Right forelimb (tissue), 1 donor: ENCODE measurements around the gene NINJ1.
A peak's percentile ranks its signal among the peaks of the same experiment; 100 is the strongest.

Source experiments
- DNase-seq: peaks from one replicate; pipeline ENCODE4 v3.0.0-alpha.2; 2018

NINJ1 gene

DNA sequence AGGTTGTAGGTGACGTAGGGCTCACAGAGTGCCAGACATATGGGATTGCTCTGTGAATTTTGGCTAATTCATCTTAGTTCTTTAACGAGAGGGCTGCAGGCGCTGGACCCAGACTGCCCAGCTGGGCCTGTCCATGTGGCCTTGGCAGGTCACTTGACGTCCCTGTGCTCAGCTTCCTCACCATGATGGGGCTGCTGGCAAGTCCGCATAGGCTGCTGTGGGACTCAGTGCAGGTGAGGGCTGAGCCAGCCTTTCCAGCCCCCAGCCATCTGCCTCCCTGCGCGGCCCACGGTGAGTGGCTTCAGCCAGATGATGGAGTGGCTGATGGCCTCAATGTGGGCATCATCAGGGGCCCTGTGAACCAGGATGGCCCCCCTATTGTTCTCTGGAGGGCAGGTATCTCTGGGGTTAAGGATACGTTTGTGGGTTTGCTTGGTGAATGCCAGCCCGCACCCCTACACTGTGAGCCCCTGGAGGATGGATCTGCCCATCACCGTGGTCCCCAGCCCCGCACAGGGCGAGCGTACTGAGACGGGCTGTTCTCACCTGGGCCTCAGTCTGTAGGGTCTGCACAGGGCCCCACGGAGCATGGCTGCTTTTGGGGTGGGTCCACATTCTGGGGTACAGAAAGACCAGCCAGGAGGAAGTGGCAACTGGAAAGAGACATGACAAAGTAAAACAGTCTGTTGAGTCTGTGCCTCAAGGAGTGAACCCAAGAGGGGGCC, 34.3 kb downstream of the NINJ1 start:
- DNase-seq: peak; percentile 23

DNA sequence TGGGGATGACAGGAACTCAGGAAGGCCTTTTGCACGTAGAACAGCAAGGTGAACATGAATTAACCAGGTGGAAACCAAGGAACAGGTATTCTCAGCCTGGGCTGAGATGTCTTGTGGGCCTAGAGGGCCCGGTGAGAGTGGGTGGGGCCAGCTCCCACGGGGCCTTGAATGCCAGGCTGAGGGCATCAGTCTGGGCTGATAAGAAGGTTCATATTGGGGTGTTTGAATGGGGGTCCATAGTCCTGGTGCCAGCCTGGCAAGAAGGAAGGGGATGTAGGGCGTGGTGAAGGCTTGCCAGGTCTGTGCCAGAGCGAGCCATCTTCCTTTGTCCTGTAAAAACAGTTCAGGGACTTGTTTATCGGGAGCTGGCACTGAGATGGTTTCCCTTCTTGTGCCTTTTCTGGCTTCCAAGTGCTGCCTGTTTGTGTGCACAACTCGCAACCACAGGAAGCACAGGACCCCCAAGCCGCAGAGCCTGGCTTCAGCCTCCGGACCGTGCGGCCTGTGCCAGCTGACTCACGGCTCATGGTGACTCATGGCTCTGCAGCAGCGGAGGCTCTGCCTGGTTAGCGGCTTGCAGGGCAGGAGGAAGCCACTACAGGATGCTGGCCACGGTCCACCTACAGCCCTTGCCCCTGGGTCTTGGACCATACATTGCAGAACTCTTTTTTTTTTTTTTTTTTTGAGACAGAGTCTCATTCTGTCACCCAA, 35.7 kb downstream of the NINJ1 start:
- peak; percentile 75 for DNase-seq

DNA sequence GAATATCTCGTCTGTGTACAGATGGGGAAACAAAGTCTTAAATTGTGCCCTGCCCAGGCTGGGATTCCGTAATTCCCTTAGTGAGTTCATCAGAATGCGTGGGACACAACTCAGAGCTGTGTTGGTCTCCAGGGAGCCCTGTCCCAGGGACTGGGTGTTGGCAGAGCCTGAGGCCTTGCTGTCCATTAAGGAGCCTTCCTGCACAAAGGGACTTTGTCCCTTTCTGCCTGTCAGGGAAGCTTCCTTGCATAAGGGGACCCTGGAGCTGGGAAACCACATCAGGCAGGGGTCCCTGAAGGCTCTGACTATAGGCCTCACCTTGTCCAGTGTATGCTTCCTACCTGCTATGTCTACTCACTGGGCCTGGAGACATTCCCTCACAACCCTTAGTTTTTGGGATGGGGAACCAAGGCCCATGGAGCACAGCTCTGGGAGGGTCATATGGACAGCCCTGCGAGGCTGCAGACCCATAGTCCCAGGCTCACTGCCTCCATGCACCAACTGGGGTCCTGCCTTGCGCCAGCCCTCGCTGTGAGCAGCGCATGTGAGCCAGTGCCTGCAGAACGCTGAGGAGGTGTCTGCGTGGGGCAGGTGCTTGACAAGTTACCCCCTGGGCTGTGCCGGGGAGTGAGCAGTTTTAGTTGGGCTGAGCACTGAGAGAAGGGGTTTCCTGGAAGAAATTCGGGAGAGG, 36.4 kb downstream of the NINJ1 start:
- DNase-seq: peak; percentile 43

DNA sequence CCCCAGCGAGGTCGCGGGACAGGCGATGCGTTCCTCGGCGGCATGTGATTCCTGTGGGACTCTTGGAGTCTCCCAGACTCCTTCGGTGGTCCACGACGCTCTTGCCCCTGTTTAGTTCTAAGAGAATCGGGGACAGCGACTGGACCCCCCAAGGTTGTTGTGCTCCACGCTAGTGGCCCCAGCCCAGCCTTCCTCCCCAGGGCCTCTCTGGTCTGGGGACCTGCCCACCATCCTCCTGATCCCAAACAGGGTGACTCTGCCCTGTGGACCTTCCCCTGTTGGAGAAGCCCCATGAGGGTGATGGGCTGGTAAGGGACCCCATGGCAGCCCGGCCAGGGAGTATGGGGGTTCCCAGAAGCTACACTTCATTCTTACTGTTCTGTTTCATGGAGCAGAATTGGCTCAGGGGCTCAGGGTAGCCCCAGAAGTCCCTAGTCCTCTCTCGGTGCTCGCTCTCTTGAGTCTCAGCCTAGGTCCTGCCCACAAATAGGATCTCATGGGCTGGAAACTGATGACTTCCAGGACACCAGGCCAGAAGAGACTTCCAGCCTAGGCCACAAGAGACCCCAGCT, 37.2 kb downstream of the NINJ1 start:
- peak; percentile 46 for DNase-seq

DNA sequence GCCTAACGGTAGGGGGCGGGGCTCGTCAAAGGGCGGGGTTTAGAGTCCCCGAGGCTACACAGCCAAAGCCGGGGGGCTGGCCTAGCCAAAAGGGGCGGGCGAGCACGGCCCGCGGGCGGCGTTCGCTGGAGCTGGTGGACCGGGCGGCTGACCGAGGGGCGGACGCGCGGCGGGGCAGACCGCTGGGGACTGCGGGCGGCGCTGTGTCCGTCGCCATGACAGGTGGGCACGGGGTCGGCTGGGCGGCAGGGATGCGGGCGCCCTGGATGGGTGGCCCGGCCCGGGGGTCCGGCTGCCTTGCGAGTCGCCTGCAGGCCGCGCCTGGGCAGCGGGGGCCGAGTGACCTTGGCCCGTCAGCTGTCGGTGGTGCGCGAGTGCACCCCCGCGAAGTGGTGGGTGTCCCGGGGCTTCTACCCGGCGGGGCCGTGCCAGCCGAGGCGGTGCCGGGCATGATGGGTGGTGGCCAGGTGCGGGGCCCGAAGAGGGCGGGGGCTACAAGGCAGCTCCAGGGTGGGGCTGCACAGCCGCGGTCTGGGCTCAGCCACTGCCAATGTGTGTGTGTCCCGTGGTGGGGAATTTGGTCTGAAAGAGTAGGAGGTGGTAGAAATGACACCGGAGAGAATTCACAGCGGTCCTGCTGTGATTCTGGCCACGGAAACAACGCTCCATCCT, 37.8 kb downstream of the NINJ1 start, which contains the start of gene CARD19:
TSS of gene CARD19 (plus strand) at position 87 of the 672 bp plus-strand sequence. CDS start at position 216, 129 bp downstream.
- no peak for DNase-seq

DNA sequence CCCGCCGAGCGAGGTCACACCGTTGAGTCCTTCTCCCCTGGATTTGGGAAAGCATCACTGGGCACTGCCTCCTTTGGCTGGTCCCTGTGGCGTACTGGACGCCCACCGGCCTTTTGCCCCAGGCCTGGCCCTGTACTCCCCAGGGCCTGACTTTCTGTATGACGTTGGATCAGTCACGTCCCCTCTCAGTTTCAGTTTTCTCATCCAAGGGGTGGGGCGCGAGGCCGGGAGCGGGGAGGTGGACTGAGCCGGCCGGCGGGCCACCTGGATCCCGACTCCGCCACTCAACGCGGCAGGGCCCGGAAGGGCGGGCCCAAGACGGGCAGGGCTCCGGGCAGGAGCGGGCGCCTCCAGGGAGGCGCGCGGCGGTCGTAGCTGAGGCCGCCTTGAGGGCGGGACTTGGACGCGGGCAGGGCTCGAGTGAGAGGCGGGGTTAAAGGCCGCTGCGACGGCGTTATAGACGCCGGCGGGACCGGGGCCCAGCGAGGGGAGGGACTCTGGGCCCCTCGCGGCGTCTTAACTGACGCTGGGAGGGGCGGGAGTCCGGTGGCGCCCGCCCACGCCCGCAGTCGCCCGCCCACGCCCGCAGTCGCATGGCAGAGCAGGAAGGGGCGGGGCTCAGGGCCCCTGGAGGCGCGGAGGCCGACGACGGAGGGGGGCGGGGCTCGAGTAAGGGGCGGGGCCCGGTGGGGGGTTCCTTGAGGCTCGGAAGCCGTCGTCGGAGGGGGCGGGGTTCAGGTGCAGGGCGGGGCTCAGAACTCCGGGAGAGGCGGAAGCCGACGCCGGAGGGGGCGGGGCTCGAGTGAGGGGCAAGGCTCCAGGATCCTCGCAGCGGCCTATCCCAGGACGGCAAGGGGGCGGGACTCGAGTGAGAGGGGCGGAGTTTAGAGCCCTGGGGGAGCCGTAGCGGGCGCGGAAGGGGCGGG, 38.6 kb downstream of the NINJ1 start:
- peak; percentile 100 for DNase-seq

DNA sequence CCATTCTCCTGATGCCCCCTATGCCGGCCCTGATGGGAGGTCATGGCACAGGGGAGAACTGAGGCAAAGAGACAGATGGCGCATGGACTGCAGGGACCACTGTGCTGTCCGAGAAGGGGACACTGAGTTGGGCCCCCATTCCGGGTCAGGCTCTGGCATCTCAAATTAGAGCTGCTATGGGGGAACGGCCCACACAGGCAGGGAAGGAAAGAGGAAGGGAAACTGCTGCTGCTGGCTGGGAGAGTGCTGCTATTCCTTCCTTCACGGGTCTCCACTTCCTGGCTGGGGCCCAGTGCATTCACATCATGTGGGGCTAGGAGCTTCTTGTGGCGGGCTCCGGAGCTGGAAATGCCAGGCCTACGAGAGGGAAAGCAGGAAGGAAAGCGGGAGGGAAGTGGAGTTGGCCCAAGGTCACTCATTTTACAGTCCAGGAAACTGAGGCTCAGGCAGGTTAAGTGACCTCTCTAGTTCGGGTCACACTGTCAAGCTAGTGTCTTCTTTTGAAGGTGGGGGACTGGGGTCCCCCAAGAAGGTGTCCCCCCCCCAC, 39.3 kb downstream of the NINJ1 start:
- DNase-seq: peak; percentile 66

DNA sequence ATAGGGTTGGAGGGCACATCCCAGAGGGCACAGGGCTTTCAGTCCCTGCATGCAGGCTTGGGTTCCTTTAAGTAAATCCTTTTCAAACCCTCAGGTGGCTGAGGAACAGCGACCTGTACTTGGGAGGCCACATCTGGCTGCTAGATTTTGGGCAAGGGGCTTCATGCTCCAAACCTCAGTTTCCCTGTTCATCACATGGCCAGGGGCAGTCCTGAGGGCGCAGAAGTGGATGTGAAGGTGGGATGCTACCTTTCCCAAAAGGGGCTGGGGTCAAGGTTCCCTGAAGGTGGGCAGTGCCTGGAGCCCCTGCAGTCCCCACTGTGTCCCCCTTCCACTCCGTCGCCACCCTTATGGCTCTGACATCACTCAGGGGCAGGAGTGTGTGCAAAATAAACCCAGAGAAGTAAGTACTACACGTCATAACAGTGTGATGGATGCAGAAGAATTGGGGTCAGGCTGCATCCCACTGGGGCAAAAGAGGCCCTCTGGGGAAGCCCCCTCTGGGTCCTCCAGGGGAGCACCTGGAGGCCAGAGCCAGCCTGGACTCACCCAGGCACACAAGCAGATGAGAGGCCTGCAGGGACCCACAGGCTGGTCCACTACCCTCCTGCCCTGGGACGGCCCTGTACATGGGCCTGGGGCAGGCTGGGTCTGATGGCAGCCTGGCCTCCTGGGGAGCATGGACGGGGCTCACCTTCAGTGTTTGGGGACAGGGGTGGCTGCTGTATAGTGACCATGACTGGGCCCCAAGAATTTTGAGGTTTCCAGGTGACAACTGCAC, 40.0 kb downstream of the NINJ1 start:
- no peak for DNase-seq

DNA sequence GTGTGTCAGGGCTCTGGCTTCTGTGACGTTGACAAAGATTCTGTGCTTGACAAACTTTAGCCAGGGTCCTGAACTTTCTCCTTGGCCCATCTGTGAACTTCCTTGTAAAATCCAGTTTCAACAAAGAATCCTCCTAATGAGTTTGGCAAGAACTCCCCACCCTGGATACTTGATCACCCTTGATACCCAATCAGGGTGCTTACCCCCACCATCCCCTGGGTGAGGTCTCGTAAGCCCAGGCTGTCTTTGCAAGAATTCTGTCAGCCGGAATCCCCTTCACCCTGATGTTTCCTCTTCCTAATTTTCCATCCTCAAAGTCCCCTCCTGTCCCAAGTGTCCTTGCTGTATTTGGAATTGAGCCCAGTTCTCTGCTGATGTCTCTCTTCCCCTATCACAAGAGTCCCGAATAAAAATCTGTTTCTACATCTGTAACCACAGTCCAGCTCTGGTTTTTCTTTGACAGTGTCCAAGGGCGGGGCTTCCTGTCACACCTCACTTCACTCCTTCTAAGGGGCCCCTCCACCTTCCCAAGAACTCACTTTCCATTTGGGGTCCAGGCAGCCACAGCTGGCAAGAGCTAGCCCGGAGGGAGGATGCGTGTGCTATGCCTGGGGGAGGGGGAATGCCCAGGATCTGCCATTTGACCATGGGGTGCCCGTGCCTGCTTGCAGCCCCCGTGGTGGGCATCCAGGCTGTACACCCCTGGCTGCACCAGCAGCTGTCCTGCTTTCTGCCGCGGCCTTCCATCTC, 40.7 kb downstream of the NINJ1 start:
- DNase-seq: no peak

DNA sequence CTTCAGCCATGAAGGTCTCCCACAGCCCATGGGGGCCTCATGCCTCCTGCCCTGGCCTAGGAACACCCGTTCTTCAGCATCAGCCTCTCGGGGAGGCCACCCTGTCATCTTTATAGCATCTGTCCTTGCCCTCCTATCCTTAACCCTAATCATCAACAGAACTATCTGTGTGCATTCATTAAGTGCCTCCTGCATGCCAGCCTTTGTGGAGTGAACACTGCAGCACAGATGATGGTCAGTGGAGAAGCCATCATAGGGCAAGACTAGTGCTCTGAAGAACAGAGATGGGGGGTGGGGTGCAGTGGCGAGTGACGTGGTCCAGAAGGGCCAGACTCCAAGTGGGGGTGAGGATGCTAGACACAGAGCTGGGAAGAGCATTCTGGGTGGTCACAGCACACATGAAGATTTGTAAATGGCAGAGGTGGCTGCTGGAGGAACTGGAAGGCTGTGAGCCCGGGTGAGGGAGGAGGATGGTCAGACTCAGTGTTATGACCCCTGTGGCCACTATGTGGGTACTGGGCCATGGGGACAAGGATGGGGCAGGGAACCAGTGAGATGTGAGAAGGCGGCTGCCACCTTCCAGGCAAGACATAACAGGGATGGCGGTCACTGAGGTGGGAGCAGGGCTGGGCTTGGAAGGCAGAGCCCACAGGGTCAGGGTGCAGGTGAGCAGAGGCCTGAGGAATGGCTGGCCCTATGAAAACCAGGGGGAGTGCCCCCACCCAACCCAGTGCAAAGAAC, 41.6 kb downstream of the NINJ1 start:
- DNase-seq: no peak

DNA sequence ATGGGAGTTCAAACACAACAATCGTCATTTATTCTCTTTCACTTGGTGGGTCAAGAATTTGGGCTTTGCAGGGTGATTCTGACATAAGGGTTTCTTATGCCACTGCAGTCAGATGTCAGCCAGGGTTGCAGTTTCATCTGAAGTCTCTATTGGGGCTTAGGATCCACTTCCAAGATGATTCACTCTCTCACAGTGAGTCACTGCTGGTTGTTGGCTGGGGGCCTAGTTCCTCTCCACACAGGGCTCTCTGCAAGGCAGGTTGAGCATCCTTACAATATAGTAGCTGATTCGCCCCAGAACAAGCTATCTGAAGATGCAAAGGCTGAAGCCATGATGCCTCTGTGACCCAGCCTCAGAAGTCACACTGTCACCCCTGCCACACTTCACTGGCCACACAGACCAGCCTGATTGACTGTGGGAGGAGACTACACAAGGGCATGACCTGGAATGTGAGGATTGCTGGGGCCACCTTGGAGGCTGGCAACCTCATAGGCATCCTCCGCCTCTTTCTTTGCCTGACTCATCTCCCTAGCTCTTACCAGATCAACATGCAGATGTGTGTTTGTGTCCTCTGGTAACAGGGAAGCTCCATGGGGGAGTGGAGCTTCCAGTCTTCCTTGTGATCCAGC, 42.5 kb downstream of the NINJ1 start:
- DNase-seq: peak; percentile 34

DNA sequence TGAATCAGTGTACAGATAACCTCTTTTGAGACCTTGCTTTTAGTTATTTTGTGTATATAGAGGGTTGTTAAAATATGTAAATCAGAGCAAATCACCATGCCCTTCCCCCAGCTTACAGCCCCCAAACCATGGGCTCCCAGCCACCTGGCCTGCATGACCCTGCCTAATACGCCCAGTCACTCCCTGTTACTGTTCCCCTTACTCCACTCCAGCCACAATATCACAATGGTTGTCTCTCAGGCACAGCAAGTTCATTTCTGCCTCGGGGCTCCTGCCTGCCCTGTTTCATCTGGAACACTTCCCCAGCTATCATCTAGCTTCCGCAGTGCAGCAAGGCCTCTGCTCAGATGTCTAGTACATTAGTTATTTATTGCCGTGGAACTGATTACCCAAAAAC, 43.0 kb downstream of the NINJ1 start:
- DNase-seq: no peak

DNA sequence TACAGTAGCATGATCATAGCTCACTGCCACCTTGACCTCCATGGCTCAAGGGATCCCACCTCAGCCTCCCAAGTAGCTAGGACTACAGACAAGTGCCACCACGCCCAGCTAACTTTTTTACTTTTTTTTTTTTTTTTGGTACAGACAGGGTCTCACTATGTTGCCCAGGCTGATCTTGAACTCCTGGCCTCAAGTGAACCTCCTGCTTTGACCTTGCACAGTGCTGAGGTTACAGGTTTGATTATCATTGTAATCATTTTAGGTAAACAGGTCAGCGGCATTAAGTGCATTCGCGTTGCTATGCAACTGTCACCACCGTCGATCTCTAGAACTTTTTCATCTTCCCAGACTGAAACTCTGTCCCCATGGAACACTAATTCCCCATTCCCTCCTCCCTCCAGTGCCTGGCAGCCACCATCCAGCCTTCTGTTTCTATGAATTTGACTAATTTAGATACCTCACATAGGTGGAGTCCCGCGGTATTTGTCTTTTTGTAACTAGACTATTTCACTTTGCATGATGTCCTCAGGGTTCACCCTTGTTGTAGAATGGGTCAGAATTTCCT, 43.9 kb downstream of the NINJ1 start:
- DNase-seq: peak; percentile 7

DNA sequence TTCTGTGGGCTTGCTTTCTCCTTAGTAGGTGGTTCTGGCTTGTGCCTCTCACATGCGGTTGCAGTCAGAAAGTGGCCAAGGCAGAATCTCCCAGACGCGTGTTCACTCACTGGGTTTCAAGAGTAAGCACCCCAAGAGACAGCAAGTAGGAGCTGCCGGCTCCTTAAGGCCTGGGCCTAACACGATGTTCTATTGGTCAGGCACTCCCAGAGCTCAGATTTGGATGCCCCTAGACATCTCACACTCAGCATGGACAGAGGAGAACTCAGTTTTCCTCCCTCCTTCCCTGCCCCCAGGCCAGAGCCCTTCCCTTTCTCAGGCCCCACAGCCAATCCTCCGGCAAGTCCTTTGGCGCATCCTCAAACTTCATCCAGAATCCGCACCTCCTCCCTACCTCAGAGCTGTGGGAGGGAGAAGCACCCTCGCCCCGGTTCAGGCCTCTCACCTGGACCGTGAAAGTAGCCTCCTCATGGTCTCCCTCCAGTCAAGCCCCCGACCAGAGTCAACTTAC, 44.5 kb downstream of the NINJ1 start:
- peak; percentile 40 for DNase-seq

DNA sequence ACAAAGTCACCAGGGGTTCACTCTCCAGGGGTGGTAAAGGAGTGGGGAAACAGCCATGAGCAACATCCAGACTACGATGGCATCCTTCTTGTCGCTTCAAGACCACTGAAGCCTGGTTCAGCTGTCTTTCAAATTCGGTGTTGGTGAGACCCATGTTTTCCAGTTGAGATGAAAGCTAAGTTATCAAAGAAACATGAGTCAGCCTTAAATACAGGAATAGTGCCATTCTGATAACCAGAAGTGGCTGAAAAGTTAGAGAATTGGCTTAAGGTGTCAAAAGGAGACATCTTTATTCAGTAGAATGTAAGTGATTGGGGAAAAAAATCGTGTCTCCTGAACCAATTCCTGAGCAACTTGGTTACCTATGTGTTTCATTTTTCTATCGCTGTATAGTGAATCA, 45.0 kb downstream of the NINJ1 start:
- DNase-seq: peak; percentile 13

DNA sequence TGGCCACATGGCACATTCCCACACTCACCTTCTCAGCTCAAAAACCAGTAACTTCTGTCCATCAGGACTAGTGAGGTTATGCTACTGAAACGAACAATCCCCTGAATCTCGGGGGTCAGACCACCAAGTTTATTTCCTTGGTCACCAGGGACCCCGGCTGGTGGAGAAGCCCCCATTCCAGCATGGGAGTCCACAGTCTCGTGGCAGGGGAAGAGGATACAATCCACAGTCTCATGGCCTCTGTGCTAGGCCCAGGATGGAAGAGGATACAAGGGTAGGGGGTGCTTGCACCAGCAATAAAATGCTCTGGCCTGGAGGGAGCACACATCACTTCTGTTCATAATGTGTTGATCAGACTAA, 45.4 kb downstream of the NINJ1 start:
- DNase-seq: peak; percentile 7

DNA sequence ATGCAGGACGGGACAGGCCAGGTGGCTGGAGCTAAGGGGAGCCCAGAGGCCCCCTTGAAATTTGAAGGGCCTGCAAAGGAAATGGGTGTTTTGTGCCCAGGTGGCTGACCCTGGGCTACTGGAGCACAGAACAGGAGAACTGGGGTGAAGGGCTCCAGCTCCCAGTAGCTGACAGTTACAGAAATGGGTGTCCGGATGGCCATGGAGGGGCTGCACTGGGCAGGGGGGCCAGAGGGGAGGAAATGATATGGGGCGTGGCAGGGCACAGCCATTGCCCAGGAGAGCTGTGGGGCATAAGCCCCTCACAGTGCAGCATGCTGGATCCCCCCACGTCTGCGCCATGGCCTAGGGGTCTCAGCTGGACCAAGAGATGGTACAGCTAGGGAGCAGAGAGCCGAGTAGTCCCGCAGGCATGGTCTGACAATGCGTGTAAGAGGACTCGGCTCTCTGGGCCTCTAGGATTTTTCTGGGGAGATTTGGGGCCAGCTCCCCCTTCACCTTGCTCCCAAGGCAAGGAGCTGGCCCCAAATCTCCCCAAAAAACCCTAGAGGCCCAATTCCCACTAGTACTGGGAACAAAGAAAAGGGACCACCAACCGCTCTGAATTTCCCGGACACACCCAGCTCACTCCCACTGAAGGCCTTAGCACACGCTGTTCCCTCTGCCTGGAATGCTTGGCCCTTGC, 45.9 kb downstream of the NINJ1 start:
- DNase-seq: peak; percentile 36
